Breast epithelium (tissue), 4 donors: ENCODE data around the gene BCL3. TPM values are rescaled to one million over a fixed set of nuclear protein-coding genes. Genes with fewer than 3 reads are reported as not detected.

Experiments
- DNase-seq, 2 donors: peaks; one replicate each; pipeline ENCODE4 v3.0.0-alpha.2; 2019; ENCODE audit warnings: low spot score in 2 of 2
- H3K27ac ChIP-seq, 2 donors: fragments of 200-600 bp; sonication (generic) in 1 of 2; one replicate each; pipeline ENCODE4 v1.5.1; 2016 to 2019; ENCODE audit warnings: mild to moderate bottlenecking in 1 of 2
- H3K27me3 ChIP-seq, 2 donors: fragments of 200-600 bp; sonication (generic) in 1 of 2; one replicate each; pipeline versions ENCODE4 v1.5.1 to v1.6.0; 2017 to 2019; ENCODE audit warnings: control low read depth in 1 of 2, mild to moderate bottlenecking in 1 of 2
- H3K36me3 ChIP-seq: fragments of 200-600 bp; one replicate; pipeline ENCODE4 v1.5.1; 2019
- H3K4me1 ChIP-seq, 2 donors: fragments of 200-600 bp; sonication (generic); one replicate each; pipeline ENCODE4 v1.5.1; 2016 to 2019; ENCODE audit warnings: control low read depth in 1 of 2
- H3K4me3 ChIP-seq, 3 donors: fragments of 200-600 bp; sonication (generic); 1 replicate in 2 of 3; 2 replicates in 1 of 3; pipeline ENCODE4 v1.5.1; 2016 to 2019; ENCODE audit warnings: mild to moderate bottlenecking in 3 of 3, moderate library complexity in 2 of 3
- H3K9me3 ChIP-seq, 2 donors: fragments of 200-600 bp; sonication (generic) in 1 of 2; one replicate each; pipeline ENCODE4 v1.5.1; 2016 to 2019; ENCODE audit warnings: control low read depth in 1 of 2
- CTCF ChIP-seq, 3 donors: fragments of 450-650 bp; IDR thresholded peaks; one replicate each; pipeline ENCODE4 v1.5.1; 2016 to 2017; ENCODE audit warnings: antibody characterized with exemption in 3 of 3, mild to moderate bottlenecking in 3 of 3, moderate library complexity in 3 of 3
- POLR2A ChIP-seq: fragments of 450-650 bp; IDR thresholded peaks from one replicate; pipeline ENCODE4 v1.6.1; 2016; ENCODE audit warnings: antibody characterized with exemption, mild to moderate bottlenecking, moderate library complexity
- POLR2AphosphoS5 ChIP-seq, 3 donors: sonication (generic); formaldehyde crosslinking; IDR thresholded peaks; one replicate each; pipeline ENCODE4 v1.6.1; 2017; ENCODE audit warnings: antibody characterized with exemption in 3 of 3
- intact Hi-C: fragments of 100-400 bp; cut with DNase I; formaldehyde crosslinking; loops from one replicate; pipeline ENCODE4 v1.15.1; 2023; ENCODE audit warnings: low total_unique reads
- total RNA-seq, 3 donors: library from RNA; depleted of rRNA; stranded (reverse); fragments of >200 nt; gene quantifications; one replicate each; pipeline ENCODE4 v1.1.0, GENCODE V29; 2016

The BCL3 gene
- total RNA-seq, 3 donors from 2014 or later, result 4.3 to 37.6 (median 34.4) TPM

- Histone ChIP-seq H3K9me3 (no peaks in the 10 kb centered on the region), H3K4me1 (peaks cover 23 to 27% of the 10 kb centered on the region in 2 donors), H3K36me3 (no peaks in the 10 kb centered on the region), H3K27ac (peak overlapping the region; percentile 86 to 95), H3K27me3 (no peaks in the 10 kb centered on the region), H3K4me3 (peak overlapping the region; percentile 40 to 62 (median 43))
- DNase-seq, result no peak
- TF ChIP-seq POLR2AphosphoS5 (IDR thresholded peaks at IDR 0.05), result peak in 1 of 3 donors; percentile 34
- no peak for TF ChIP-seq POLR2A
- intact Hi-C loops, result no loop called here
Observed at GRCh38 chr19:44757057-44757734, 8.7 kb downstream of the BCL3 start.

- peaks cover 20 to 23% of the 10 kb centered on the region in 2 donors for H3K4me1 ChIP-seq
- intact Hi-C loops, result no loop called here
- no peak for TF ChIP-seq POLR2A
- no peak for TF ChIP-seq CTCF (IDR thresholded peaks at IDR 0.05)
- peak in 1 of 3 donors; percentile 25 for TF ChIP-seq POLR2AphosphoS5 (IDR thresholded peaks at IDR 0.05)
Observed at GRCh38 chr19:44757735-44758505, 9.4 kb downstream of the BCL3 start.

GRCh38 chr19:44758596-44758995 is 10.1 kb downstream of the BCL3 start:
- H3K4me3 ChIP-seq, result peak overlapping the region; percentile 40 to 62 (median 43)
- intact Hi-C loops, result no loop called here

More at GRCh38 chr19:44757735-44758505, 9.4 kb downstream of the BCL3 start:
- DNase-seq, result no peak
- peak overlapping the region; percentile 86 to 95 for H3K27ac ChIP-seq
- no peaks in the 10 kb centered on the region for H3K36me3 ChIP-seq
- H3K9me3 ChIP-seq, result no peaks in the 10 kb centered on the region
- H3K27me3 ChIP-seq, result no peaks in the 10 kb centered on the region
- peak overlapping the region; percentile 40 to 62 (median 43) for H3K4me3 ChIP-seq

GRCh38 chr19:44759083-44759804 is 10.7 kb downstream of the BCL3 start:
- no peak for DNase-seq
- Histone ChIP-seq H3K27me3 (no peaks in the 10 kb centered on the region), H3K27ac (peak overlapping the region; percentile 86 to 95), H3K4me1 (peaks cover 18 to 23% of the 10 kb centered on the region in 2 donors), H3K4me3 (peak overlapping the region in 1 of 3 donors; percentile 62), H3K36me3 (no peaks in the 10 kb centered on the region), H3K9me3 (no peaks in the 10 kb centered on the region)
- intact Hi-C loops, result no loop called here
- TF ChIP-seq CTCF (IDR thresholded peaks at IDR 0.05) (no peak), POLR2AphosphoS5 (IDR thresholded peaks at IDR 0.05) (no peak), POLR2A (no peak)

More at GRCh38 chr19:44758596-44758995, 10.1 kb downstream of the BCL3 start:
- H3K36me3 ChIP-seq, result no peaks in the 10 kb centered on the region
- TF ChIP-seq POLR2A, result no peak
- H3K27ac ChIP-seq, result peak overlapping the region; percentile 86 to 95
- DNase-seq, result no peak
- no peaks in the 10 kb centered on the region for H3K27me3 ChIP-seq
- H3K4me1 ChIP-seq, result peaks cover 18 to 23% of the 10 kb centered on the region in 2 donors
- H3K9me3 ChIP-seq, result no peaks in the 10 kb centered on the region

- no peak overlapping the region for H3K27ac ChIP-seq
- TF ChIP-seq POLR2A, result no peak
- TF ChIP-seq POLR2AphosphoS5 (IDR thresholded peaks at IDR 0.05), result no peak
- TF ChIP-seq CTCF (IDR thresholded peaks at IDR 0.05), result no peak
- H3K36me3 ChIP-seq, result no peaks in the 10 kb centered on the region
- intact Hi-C loops, result no loop called here
- no peak overlapping the region for H3K4me3 ChIP-seq
- no peaks in the 10 kb centered on the region for H3K9me3 ChIP-seq
- no peak for DNase-seq
- H3K27me3 ChIP-seq, result no peaks in the 10 kb centered on the region
- H3K4me1 ChIP-seq, result peaks cover 0 to under 1% of the 10 kb centered on the region in 2 donors
Observed at GRCh38 chr19:44762038-44762437, 13.5 kb downstream of the BCL3 start.
